ENCODE data around the gene SLC37A3. TPM values are rescaled to one million over a fixed set of nuclear protein-coding genes. Genes with fewer than 3 reads are reported as not detected.

The SLC37A3 gene
- 10 to 100 TPM in 4 of 6 experiments, 1 to 10 TPM in 2; 9.5 to 22.2 (median 13.6) TPM for total RNA-seq
- long read RNA-seq, partial matches to known transcripts: 1 of 1 reads
- long read RNA-seq, other reads (novel, unspliced or antisense): 0 of 1 reads

GRCh38 chr7:140397784-140398750, at the start of gene SLC37A3:
TSS of gene SLC37A3 (minus strand) at chr7:140398530. CDS start at chr7:140382526, 16,004 bp downstream.
- TF ChIP-seq, protein P1, sequence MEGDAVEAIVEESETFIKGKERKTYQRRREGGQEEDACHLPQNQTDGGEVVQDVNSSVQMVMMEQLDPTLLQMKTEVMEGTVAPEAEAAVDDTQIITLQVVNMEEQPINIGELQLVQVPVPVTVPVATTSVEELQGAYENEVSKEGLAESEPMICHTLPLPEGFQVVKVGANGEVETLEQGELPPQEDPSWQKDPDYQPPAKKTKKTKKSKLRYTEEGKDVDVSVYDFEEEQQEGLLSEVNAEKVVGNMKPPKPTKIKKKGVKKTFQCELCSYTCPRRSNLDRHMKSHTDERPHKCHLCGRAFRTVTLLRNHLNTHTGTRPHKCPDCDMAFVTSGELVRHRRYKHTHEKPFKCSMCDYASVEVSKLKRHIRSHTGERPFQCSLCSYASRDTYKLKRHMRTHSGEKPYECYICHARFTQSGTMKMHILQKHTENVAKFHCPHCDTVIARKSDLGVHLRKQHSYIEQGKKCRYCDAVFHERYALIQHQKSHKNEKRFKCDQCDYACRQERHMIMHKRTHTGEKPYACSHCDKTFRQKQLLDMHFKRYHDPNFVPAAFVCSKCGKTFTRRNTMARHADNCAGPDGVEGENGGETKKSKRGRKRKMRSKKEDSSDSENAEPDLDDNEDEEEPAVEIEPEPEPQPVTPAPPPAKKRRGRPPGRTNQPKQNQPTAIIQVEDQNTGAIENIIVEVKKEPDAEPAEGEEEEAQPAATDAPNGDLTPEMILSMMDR (IDR thresholded peaks at IDR 0.05): peak in 2 of 4 donors; percentile 5 to 25
- TF ChIP-seq POLR2A (IDR thresholded peaks at IDR 0.05): peak; percentile 77
- 0% methylated on average over 34 of the region's 66 CpGs for whole genome bisulfite sequencing (ENCODE audit: insufficient coverage, low coverage, low lambda C conversion rate, missing lambda C conversion rate)
- peak within 1 kb of the TSS; percentile 63 to 90 (median 72) for H3K27ac ChIP-seq
- peak within 1 kb of the TSS; percentile 77 to 95 (median 88) for H3K4me3 ChIP-seq
- peaks cover 0 to 6% (median 0%) of the 10 kb centered on the region in 4 donors for H3K4me1 ChIP-seq
- no peaks in the 10 kb centered on the region for H3K27me3 ChIP-seq
- ATAC-seq: peak; percentile 99 to 100 (median 99)
- H3K9me3 ChIP-seq: no peaks in the 10 kb centered on the region
- peak; percentile 89 to 92 (median 91) for DNase-seq
- intact Hi-C loops (cut with DNase I): no loop called here
- H3K36me3 ChIP-seq: no peaks in the 10 kb centered on the region

- H3K4me3 ChIP-seq: no peak overlapping the region
- no peak overlapping the region for H3K27ac ChIP-seq
- 87% methylated on average over 7 of the region's 7 CpGs for WGBS (ENCODE audit: insufficient coverage, low coverage, low lambda C conversion rate, missing lambda C conversion rate)
- no peak for TF ChIP-seq POLR2A (IDR thresholded peaks at IDR 0.05)
- TF ChIP-seq, protein P1 (IDR thresholded peaks at IDR 0.05): no peak
- no peaks in the 10 kb centered on the region for H3K9me3 ChIP-seq
- intact Hi-C loops (cut with DNase I): no loop called here
- ATAC-seq (no peak), DNase-seq (no peak)
- H3K36me3 ChIP-seq: peaks cover 0 to 4% (median 0%) of the 10 kb centered on the region in 4 donors
- no peaks in the 10 kb centered on the region for H3K4me1 ChIP-seq
- no peaks in the 10 kb centered on the region for H3K27me3 ChIP-seq
Measured at GRCh38 chr7:140447841-140448240, 49.5 kb upstream of the SLC37A3 start.

- ATAC-seq (no peak), DNase-seq (no peak)
- Histone ChIP-seq H3K4me3 (no peak overlapping the region), H3K36me3 (no peaks in the 10 kb centered on the region), H3K27me3 (no peaks in the 10 kb centered on the region), H3K4me1 (no peaks in the 10 kb centered on the region), H3K9me3 (no peaks in the 10 kb centered on the region), H3K27ac (no peak overlapping the region)
- no peak for TF ChIP-seq POLR2A (IDR thresholded peaks at IDR 0.05)
- TF ChIP-seq, protein P1 (IDR thresholded peaks at IDR 0.05): no peak
- intact Hi-C loops (cut with DNase I): no loop called here
- 95% methylated on average over 11 of the region's 11 CpGs for WGBS (ENCODE audit: insufficient coverage, low coverage, low lambda C conversion rate, missing lambda C conversion rate)
Measured at GRCh38 chr7:140446467-140446866, 48.1 kb upstream of the SLC37A3 start.

GRCh38 chr7:140441519-140441918, 43.2 kb upstream of the SLC37A3 start:
- ATAC-seq (no peak), DNase-seq (no peak)
- TF ChIP-seq, protein P1 (IDR thresholded peaks at IDR 0.05): no peak
- TF ChIP-seq POLR2A (IDR thresholded peaks at IDR 0.05): no peak
- Histone ChIP-seq H3K4me3 (no peak overlapping the region), H3K4me1 (no peaks in the 10 kb centered on the region), H3K27ac (no peak overlapping the region), H3K36me3 (no peaks in the 10 kb centered on the region), H3K9me3 (no peaks in the 10 kb centered on the region), H3K27me3 (no peaks in the 10 kb centered on the region)
- intact Hi-C loops (cut with DNase I): no loop called here
- 79% methylated on average over 2 of the region's 2 CpGs for WGBS (ENCODE audit: insufficient coverage, low coverage, low lambda C conversion rate, missing lambda C conversion rate)
